Breast epithelium (tissue), 3 donors: Measurements from ENCODE around the gene ELF3.

Experiments
- POLR2A ChIP-seq: fragments of 450-650 bp; IDR thresholded peaks from one replicate; pipeline ENCODE4 v1.6.1; 2016; ENCODE audit warnings: antibody characterized with exemption, mild to moderate bottlenecking, moderate library complexity
- POLR2AphosphoS5 ChIP-seq, 3 donors: sonication (generic); formaldehyde crosslinking; IDR thresholded peaks; one replicate each; pipeline ENCODE4 v1.6.1; 2017; ENCODE audit warnings: antibody characterized with exemption in 3 of 3
- TF ChIP-seq, protein P1 (sequence below), 3 donors: fragments of 450-650 bp; IDR thresholded peaks; one replicate each; pipeline ENCODE4 v1.5.1; 2016 to 2017; ENCODE audit warnings: antibody characterized with exemption in 3 of 3, mild to moderate bottlenecking in 3 of 3, moderate library complexity in 3 of 3

DNA sequence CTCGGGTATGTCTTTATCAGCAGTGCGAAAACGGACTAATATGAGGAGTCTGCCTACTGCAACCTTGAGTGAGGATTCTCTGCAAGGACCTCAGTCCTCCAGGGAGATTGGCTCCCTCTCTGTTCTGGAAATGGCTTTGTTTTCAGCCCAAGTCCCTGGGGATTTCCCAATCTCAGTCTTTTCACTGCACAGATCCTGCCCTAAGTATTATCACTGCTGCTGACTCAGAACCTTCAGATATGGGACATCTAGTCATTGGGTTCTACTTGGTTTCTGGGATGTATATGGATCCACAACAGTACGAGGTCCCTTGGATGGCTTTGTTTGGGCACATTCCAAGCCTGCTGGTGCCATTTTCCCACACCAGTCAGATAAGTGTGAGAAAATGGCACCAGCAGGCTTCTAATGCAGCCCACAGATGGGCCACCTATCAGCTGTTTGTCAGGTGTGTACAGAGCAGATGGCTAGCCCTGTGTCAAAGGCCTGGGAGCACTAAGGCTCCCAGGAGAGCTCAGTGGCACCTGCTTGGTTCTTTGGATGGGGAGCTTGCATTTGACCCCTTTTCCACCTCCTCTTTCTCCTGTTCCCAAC, 27.4 kb downstream of the ELF3 start:
- TF ChIP-seq, protein P1, sequence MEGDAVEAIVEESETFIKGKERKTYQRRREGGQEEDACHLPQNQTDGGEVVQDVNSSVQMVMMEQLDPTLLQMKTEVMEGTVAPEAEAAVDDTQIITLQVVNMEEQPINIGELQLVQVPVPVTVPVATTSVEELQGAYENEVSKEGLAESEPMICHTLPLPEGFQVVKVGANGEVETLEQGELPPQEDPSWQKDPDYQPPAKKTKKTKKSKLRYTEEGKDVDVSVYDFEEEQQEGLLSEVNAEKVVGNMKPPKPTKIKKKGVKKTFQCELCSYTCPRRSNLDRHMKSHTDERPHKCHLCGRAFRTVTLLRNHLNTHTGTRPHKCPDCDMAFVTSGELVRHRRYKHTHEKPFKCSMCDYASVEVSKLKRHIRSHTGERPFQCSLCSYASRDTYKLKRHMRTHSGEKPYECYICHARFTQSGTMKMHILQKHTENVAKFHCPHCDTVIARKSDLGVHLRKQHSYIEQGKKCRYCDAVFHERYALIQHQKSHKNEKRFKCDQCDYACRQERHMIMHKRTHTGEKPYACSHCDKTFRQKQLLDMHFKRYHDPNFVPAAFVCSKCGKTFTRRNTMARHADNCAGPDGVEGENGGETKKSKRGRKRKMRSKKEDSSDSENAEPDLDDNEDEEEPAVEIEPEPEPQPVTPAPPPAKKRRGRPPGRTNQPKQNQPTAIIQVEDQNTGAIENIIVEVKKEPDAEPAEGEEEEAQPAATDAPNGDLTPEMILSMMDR (IDR thresholded peaks at IDR 0.05) = no peak
- TF ChIP-seq POLR2AphosphoS5 (IDR thresholded peaks at IDR 0.05) (no peak), POLR2A (no peak)
